Bronchial epithelial cell (primary cell): ENCODE results near the gene ASAH2. TPM values are rescaled to one million over a fixed set of nuclear protein-coding genes. Genes with fewer than 3 reads are reported as not detected.

Experiments used
- DNase-seq: peaks from one replicate; pipeline ENCODE4 v3.0.0-alpha.2; 2010; ENCODE audit warnings: low read depth
- FAIRE-seq: peaks from 2 replicates; lab custom pipeline; 2011; peaks lifted over from hg19 to GRCh38; lab: Jason Lieb, UNC
- H3K27me3 ChIP-seq: 2 replicates; pipeline ENCODE4 v1.5.1; 2011; ENCODE audit warnings: low read length; ENCODE audit not compliant: control insufficient read depth, insufficient read depth
- H3K36me3 ChIP-seq: 2 replicates; pipeline ENCODE4 v1.5.1; 2011; ENCODE audit warnings: low read length; ENCODE audit not compliant: control insufficient read depth, insufficient read depth
- H3K4me3 ChIP-seq: 2 replicates; pipeline ENCODE4 v1.5.1; 2011; ENCODE audit warnings: mild to moderate bottlenecking, low read depth, low read length, control low read depth
- CTCF ChIP-seq: IDR thresholded peaks from 2 replicates; pipeline ENCODE4 v1.5.1; 2011; ENCODE audit warnings: mild to moderate bottlenecking, moderate library complexity, low read length, control low read depth, inconsistent platforms; ENCODE audit not compliant: insufficient read depth, severe bottlenecking
- total RNA-seq: library from RNA; depleted of rRNA; stranded (reverse); fragments of >200 nt; gene quantifications from 2 replicates; pipeline ENCODE4 v1.2.1, GENCODE V29; 2014

The ASAH2 gene
- 0.77 and 1.6 TPM in 2 replicates for total RNA-seq

DNA sequence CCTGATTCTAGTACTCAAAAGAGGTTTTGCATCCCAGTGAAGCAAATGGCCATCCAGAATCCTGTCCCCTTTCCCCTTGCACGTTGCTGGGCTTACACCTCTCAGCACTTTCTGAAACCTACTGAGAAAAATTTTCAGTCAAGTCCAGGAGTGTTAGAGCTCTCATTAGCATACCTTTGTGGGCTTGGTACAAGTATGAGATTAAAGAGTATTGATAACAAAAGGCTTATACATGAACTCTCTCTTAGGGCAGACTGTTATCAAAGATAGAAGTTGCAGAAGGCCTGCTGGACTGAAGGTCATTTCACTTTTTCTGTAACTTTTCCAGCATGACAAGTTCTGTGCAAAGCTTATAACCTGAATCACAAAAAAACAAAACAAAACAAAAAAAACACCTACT, at the start of gene ASAH2:
Gene ASAH2 (minus strand): TSS at position 123 of the 400 bp plus-strand sequence. CDS start 2,906 bp downstream, outside the sequence.
- peaks cover 3% of the 10 kb centered on the region for H3K27me3 ChIP-seq
- no peaks in the 10 kb centered on the region for H3K36me3 ChIP-seq
- DNase-seq (no peak), FAIRE-seq (no peak)
- TF ChIP-seq CTCF = no peak
- no peak within 1 kb of the TSS for H3K4me3 ChIP-seq

- no peak for DNase-seq
- no peak for FAIRE-seq
- Histone ChIP-seq H3K27me3 (no peaks in the 10 kb centered on the region), H3K36me3 (no peaks in the 10 kb centered on the region), H3K4me3 (no peak overlapping the region)
- TF ChIP-seq CTCF = no peak
Measured at GRCh38 chr10:50299948-50300669, 48.8 kb upstream of the ASAH2 start.

DNA sequence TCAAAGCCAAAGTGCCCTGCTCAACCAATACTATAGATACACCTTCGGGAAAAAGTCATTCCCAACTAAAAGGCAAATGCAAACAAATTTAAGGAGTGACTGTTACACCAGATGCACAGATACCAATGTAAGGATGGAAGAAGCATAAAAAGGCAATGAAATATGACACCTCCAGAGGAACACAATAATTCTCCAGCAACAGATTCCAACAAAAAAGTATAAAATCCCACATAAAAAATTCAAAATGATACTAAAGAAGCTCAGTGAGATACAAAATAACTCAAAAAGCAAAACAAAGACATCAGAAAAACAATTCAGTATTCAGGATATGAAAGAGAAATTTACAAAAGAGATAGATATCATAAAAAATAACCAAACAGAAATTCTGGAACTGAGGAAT, 44.1 kb upstream of the ASAH2 start:
- Histone ChIP-seq H3K27me3 (no peaks in the 10 kb centered on the region), H3K36me3 (no peaks in the 10 kb centered on the region), H3K4me3 (no peak overlapping the region)
- FAIRE-seq = no peak
- no peak for TF ChIP-seq CTCF
- no peak for DNase-seq

DNA sequence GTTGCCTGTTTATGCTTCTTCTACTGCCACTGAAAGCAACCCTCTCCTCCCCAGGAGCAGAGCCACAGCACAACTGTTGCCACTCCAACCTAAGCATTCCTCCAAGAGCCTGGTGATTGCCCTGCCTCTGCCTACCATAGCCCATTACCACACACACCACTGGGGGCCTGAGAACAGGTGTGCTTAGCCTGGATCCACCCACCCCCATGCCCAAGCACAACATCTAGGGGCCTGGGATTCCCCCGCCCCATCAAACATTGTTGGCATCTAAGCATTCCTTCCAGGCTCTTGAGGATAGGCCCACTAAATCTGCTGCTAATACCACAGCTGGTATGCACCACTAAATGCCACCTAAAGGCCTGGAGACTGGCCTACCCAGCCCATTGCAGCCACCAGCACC, 43.3 kb upstream of the ASAH2 start:
- Histone ChIP-seq H3K4me3 (no peak overlapping the region), H3K36me3 (no peaks in the 10 kb centered on the region), H3K27me3 (no peaks in the 10 kb centered on the region)
- FAIRE-seq (no peak), DNase-seq (no peak)
- TF ChIP-seq CTCF = no peak

DNA sequence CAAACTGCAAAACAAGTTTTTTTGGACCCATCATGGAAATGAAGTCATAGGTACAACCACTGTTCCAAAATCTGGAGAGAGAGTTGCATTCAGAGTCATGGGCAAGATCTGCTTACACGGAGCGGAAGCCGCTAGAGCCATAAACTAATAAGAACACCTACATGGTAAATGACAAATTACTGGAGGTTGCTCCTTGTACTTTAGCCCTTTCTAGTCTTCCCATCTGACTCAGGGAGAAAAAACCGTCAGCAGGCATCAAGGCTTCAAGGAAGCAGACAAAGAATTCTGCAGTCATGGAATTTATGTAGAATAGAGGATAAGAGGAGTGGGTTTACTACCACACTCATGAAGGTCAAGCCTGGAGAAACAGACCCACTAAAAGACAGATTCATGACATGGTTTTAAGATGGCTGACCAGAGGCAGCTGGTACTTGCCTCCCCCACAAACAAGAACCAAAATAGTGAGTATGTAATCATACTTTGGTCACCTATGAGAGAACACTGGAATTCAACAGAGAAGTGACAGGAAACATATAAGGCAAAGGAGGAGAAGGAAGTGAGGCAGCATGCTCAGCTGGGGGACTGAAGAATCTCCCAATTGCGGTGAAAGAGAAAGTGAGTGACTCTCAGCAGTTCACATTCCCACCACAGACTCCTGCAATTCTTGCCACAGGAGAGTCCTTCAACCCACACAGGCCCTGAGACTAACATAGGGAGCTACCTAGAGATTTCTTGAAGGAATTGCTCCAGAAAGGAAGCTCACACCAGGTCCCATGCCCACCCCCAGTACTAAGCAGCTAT, 42.4 kb upstream of the ASAH2 start:
- no peak overlapping the region for H3K4me3 ChIP-seq
- H3K27me3 ChIP-seq = no peaks in the 10 kb centered on the region
- no peak for DNase-seq
- TF ChIP-seq CTCF = no peak
- H3K36me3 ChIP-seq = no peaks in the 10 kb centered on the region
- no peak for FAIRE-seq
